ENCODE measurements around the gene SLC9A9.

The SLC9A9 gene

GRCh38 chr3:143573610-143574303 is 274.5 kb downstream of the SLC9A9 start:
- Histone ChIP-seq H3K27ac (no peak overlapping the region), H3K4me3 (no peak overlapping the region)
- no peak for DNase-seq (ENCODE audit: low spot score)
- no peak for TF ChIP-seq CTCF (IDR thresholded peaks at IDR 0.05)

GRCh38 chr3:143571548-143571947 is 276.7 kb downstream of the SLC9A9 start:
- Histone ChIP-seq H3K27ac (no peak overlapping the region), H3K4me3 (no peak overlapping the region)
- no peak for TF ChIP-seq CTCF (IDR thresholded peaks at IDR 0.05)
- no peak for DNase-seq (ENCODE audit: low spot score)

GRCh38 chr3:143567823-143568222 is 280.4 kb downstream of the SLC9A9 start:
- H3K4me3 ChIP-seq = no peak overlapping the region
- H3K27ac ChIP-seq = no peak overlapping the region
- no peak for TF ChIP-seq CTCF (IDR thresholded peaks at IDR 0.05)
- no peak for DNase-seq (ENCODE audit: low spot score)

GRCh38 chr3:143565951-143566350 is 282.3 kb downstream of the SLC9A9 start:
- TF ChIP-seq CTCF (IDR thresholded peaks at IDR 0.05) = no peak
- DNase-seq (ENCODE audit: low spot score) = no peak
- Histone ChIP-seq H3K27ac (peak overlapping the region in 1 of 2 donors; percentile 19), H3K4me3 (no peak overlapping the region)

- TF ChIP-seq CTCF (IDR thresholded peaks at IDR 0.05) = no peak
- Histone ChIP-seq H3K27ac (no peak overlapping the region), H3K4me3 (no peak overlapping the region)
- no peak for DNase-seq (ENCODE audit: low spot score)
Observed at GRCh38 chr3:143563786-143564185, 284.5 kb downstream of the SLC9A9 start.

- H3K4me3 ChIP-seq = no peak overlapping the region
- no peak overlapping the region for H3K27ac ChIP-seq
- TF ChIP-seq CTCF (IDR thresholded peaks at IDR 0.05) = no peak
- no peak for DNase-seq (ENCODE audit: low spot score)
Observed at GRCh38 chr3:143562789-143563188, 285.5 kb downstream of the SLC9A9 start.

GRCh38 chr3:143559296-143559695 is 289.0 kb downstream of the SLC9A9 start:
- H3K27ac ChIP-seq = no peak overlapping the region
- no peak for DNase-seq (ENCODE audit: low spot score)

More at GRCh38 chr3:143559296-143559695, 289.0 kb downstream of the SLC9A9 start:
- no peak for TF ChIP-seq CTCF (IDR thresholded peaks at IDR 0.05)
- no peak overlapping the region for H3K4me3 ChIP-seq

Data from coronary artery (tissue), 2 donors.